HCT116 (cell line): ENCODE data around the gene PFDN4. TPM values are rescaled to one million over a fixed set of nuclear protein-coding genes. Genes with fewer than 3 reads are reported as not detected.

Experiments used
- ATAC-seq: fragments of 200-7000 bp; cut with Tn5 transposase; 2 replicates; pipeline ENCODE4 v1.9.1; 2020; ENCODE audit warnings: mild to moderate bottlenecking, moderate library complexity
- BruUV-seq: library from RNA; stranded (reverse); fragments of 400-500 nt; replicated peaks from 2 replicates; lab custom pipeline; 2021; lab: Mats Ljungman, UMichigan
- CTCF ChIA-PET: fragments of 300-600 bp; sonication (Branson Sonifier 250); formaldehyde crosslinking; loops from one replicate; lab custom pipeline; 2021; ENCODE audit warnings: antibody characterized with exemption; lab: Charles Lee
- POLR2A ChIA-PET: fragments of 300-600, 350-600 bp; sonication (Branson Sonifier 250); formaldehyde crosslinking; loops from one replicate; lab custom pipeline; 2021; ENCODE audit warnings: antibody characterized with exemption; lab: Charles Lee
- RAD21 ChIA-PET, 2 experiments: fragments of 300-600 bp; sonication (Branson Sonifier 250); formaldehyde crosslinking; loops; one replicate each; lab custom pipeline; 2023; ENCODE audit warnings: low total read pairs in 2 of 2; ENCODE audit not compliant: uncharacterized antibody in 2 of 2, unreplicated experiment in 2 of 2, low non-redundant PET in 1 of 2; lab: Charles Lee
- DNase-seq: peaks from one replicate; pipeline ENCODE4 v3.0.0-alpha.2; 2010; ENCODE audit warnings: low read depth, low spot score
- H2AFZ ChIP-seq: fragments of 200-600 bp; shearing (Covaris generic), sonication (generic); 2 replicates; pipeline ENCODE4 v1.6.1; 2017; ENCODE audit warnings: low read depth, mixed run types, mixed read lengths, antibody characterized with exemption, low read length; ENCODE audit not compliant: poor library complexity, severe bottlenecking
- H3K27ac ChIP-seq: 2 replicates; pipeline ENCODE4 v1.5.1; 2012; ENCODE audit warnings: low read depth, low read length
- H3K27me3 ChIP-seq: fragments of 200-600 bp; sonication (generic); 2 replicates; pipeline ENCODE4 v1.6.1; 2016; ENCODE audit warnings: mixed run types, low read length, mixed read lengths; ENCODE audit not compliant: insufficient read depth
- H3K36me3 ChIP-seq, 2 experiments: fragments of 200-500 bp in 1 of 2; fragments of 200-600 bp in 1 of 2; sonication (Bioruptor generic) in 1 of 2; sonication (generic) in 1 of 2; 2 replicates each; pipeline versions ENCODE4 v1.5.1 to v1.6.1; 2014 to 2016; ENCODE audit warnings: low read length in 2 of 2, inconsistent platforms in 1 of 2, mixed read lengths in 1 of 2, mixed run types in 1 of 2; ENCODE audit not compliant: insufficient read depth in 2 of 2, control insufficient read depth in 1 of 2
- H3K4me1 ChIP-seq, 2 experiments: fragments of 200-600 bp in 1 of 2; sonication (generic) in 1 of 2; 2 replicates each; pipeline versions ENCODE4 v1.5.1 to v1.6.1; 2012 to 2017; ENCODE audit warnings: low read length in 2 of 2, inconsistent platforms in 1 of 2, mild to moderate bottlenecking in 1 of 2, mixed read lengths in 1 of 2, mixed run types in 1 of 2, moderate library complexity in 1 of 2; ENCODE audit not compliant: insufficient read depth in 2 of 2, control insufficient read depth in 1 of 2
- H3K4me2 ChIP-seq: fragments of 200-600 bp; sonication (generic); 2 replicates; pipeline ENCODE4 v1.6.1; 2017; ENCODE audit warnings: mixed run types, low read length, mixed read lengths
- H3K4me3 ChIP-seq, 2 experiments: fragments of 200-600 bp in 1 of 2; sonication (generic) in 1 of 2; replicated peaks in 1 of 2; 2 replicates each; pipeline ENCODE4 v1.5.1; 2011 to 2016; ENCODE audit warnings: low read length in 2 of 2, control low read depth in 1 of 2, low read depth in 1 of 2, mild to moderate bottlenecking in 1 of 2, mixed read lengths in 1 of 2, mixed run types in 1 of 2
- H3K79me2 ChIP-seq: fragments of 200-600 bp; sonication (generic); 2 replicates; pipeline ENCODE4 v1.6.1; 2017; ENCODE audit warnings: mild to moderate bottlenecking, mixed run types, low read length, moderate library complexity, mixed read lengths; ENCODE audit not compliant: insufficient read depth
- H3K9ac ChIP-seq: fragments of 200-600 bp; sonication (generic); 2 replicates; pipeline ENCODE4 v1.6.1; 2016; ENCODE audit warnings: low read length, mixed read lengths
- H3K9me2 ChIP-seq: fragments of 200-600 bp; sonication (generic), shearing (Covaris generic); 2 replicates; pipeline ENCODE4 v1.6.1; 2017; ENCODE audit warnings: mixed run types, mild to moderate bottlenecking, moderate library complexity; ENCODE audit not compliant: insufficient read depth
- H3K9me3 ChIP-seq, 2 experiments: fragments of 200-500 bp in 1 of 2; fragments of 200-600 bp in 1 of 2; sonication (Bioruptor generic) in 1 of 2; sonication (generic) in 1 of 2; 2 replicates each; pipeline ENCODE4 v1.6.1; 2014 to 2017; ENCODE audit warnings: low read length in 2 of 2, mixed read lengths in 2 of 2, inconsistent platforms in 1 of 2, low read depth in 1 of 2, mild to moderate bottlenecking in 1 of 2, mixed run types in 1 of 2, moderate library complexity in 1 of 2; ENCODE audit not compliant: control insufficient read depth in 1 of 2, insufficient read depth in 1 of 2
- H4K20me1 ChIP-seq: fragments of 200-600 bp; sonication (generic), shearing (Covaris generic); 2 replicates; pipeline ENCODE4 v1.6.1; 2017; ENCODE audit warnings: mixed run types, mild to moderate bottlenecking, moderate library complexity; ENCODE audit not compliant: insufficient read depth
- CEBPB ChIP-seq: IDR thresholded peaks from 2 replicates; pipeline ENCODE4 v1.6.1; 2012; ENCODE audit warnings: low read depth
- EGR1 ChIP-seq: IDR thresholded peaks from 2 replicates; pipeline ENCODE4 v1.6.1; 2012; ENCODE audit warnings: low read depth
- ELF1 ChIP-seq: IDR thresholded peaks from 2 replicates; pipeline ENCODE4 v1.6.1; 2012; ENCODE audit warnings: low read depth, borderline replicate concordance
- EZH2 ChIP-seq: fragments of 200-600 bp; sonication (generic); IDR thresholded peaks from 2 replicates; pipeline ENCODE4 v1.6.1; 2017; ENCODE audit warnings: antibody characterized with exemption, mixed run types
- EZH2phosphoT487 ChIP-seq: fragments of 200-600 bp; IDR thresholded peaks from 2 replicates; pipeline ENCODE4 v1.6.1; 2018; ENCODE audit warnings: antibody characterized with exemption, borderline replicate concordance
- POLR2A ChIP-seq: IDR thresholded peaks from 2 replicates; pipeline ENCODE4 v1.7.0; 2011; ENCODE audit warnings: borderline replicate concordance; ENCODE audit not compliant: insufficient read depth, insufficient read length; ENCODE audit errors: extremely low read depth
- POLR2AphosphoS5 ChIP-seq: IDR thresholded peaks from 2 replicates; pipeline ENCODE4 v1.6.1; 2011; ENCODE audit warnings: mild to moderate bottlenecking, low read depth, low read length, moderate library complexity
- ZFX ChIP-seq: fragments of 450-650 bp; IDR thresholded peaks from 2 replicates; pipeline ENCODE4 v1.6.1; 2017
- ZNF274 ChIP-seq: fragments of 200-500 bp; sonication (Bioruptor generic); IDR thresholded peaks from 2 replicates; pipeline ENCODE4 v1.6.1; 2014; ENCODE audit warnings: mild to moderate bottlenecking, low read depth, low read length, inconsistent platforms
- intact Hi-C: fragments of 100-400 bp; cut with micrococcal nuclease; formaldehyde crosslinking; loops from 2 replicates; pipeline ENCODE4 v1.10.0; 2022
- total RNA-seq: library from RNA; stranded (reverse); gene quantifications from one replicate; pipeline ENCODE4 v1.2.1, GENCODE V29; 2021; ENCODE audit not compliant: unreplicated experiment
- TF ChIP-seq, protein P1 (sequence below): IDR thresholded peaks from 2 replicates; pipeline ENCODE4 v1.6.1; 2011; ENCODE audit warnings: mild to moderate bottlenecking, low read length, moderate library complexity; ENCODE audit not compliant: insufficient replicate concordance; ENCODE audit errors: extremely low read depth
- TF ChIP-seq, protein P2 (sequence below), 3 experiments: fragments of 200-600 bp in 1 of 3; sonication (generic) in 1 of 3; IDR thresholded peaks in 2 of 3; conservative IDR thresholded peaks in 1 of 3; 2 replicates each; pipeline ENCODE4 v1.5.1; 2012 to 2017; ENCODE audit warnings: low read depth in 2 of 3, low read length in 2 of 3, antibody characterized with exemption in 1 of 3, borderline replicate concordance in 1 of 3, control low read depth in 1 of 3, mild to moderate bottlenecking in 1 of 3, mixed read lengths in 1 of 3, mixed run types in 1 of 3, moderate library complexity in 1 of 3; ENCODE audit not compliant: insufficient read depth in 1 of 3
- TF ChIP-seq, protein P3 (sequence below): IDR thresholded peaks from 2 replicates; pipeline ENCODE4 v1.6.1; 2012; ENCODE audit warnings: low read depth
- TF ChIP-seq, protein P4 (sequence below): IDR thresholded peaks from 2 replicates; pipeline ENCODE4 v1.6.1; 2012

Gene PFDN4
- total RNA-seq, 1 experiment from 2014 or later: 71.5 TPM

DNA sequence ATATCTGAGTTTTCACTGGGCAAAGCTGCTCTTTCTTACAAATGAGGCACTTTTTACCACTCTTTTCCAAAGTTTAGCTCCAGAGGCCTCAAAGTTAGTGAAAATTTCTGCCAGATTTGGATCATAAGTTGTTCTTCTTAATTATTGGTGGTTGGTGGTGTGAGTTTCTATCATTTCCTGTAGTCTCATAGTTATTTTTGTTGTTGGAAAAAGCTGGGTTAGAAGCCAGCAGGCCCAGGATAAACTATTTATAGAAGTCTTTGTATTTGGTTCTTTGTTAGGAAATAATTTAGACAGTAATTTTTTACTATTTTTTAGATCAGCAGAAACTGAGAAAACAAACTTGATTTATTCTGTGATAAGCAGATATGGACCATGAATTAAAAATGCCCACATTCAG is 10.6 kb downstream of the PFDN4 start:
- no TSS peak for BruUV-seq
- CTCF ChIA-PET: interaction anchor here (1.2 to 2.2 kb wide), 2 partner anchors 8 to 427 kb away, joined by 4 to 15 read pairs; no protein-coding TSS in a partner anchor
- H3K27ac ChIP-seq: no peak overlapping the region
- peaks cover 27% of the 10 kb centered on the region for H3K79me2 ChIP-seq
- H3K4me3 ChIP-seq: no peak overlapping the region
- POLR2A ChIA-PET: interaction anchor here (0.8 kb wide), 1 partner anchor 425 kb away, joined by 3 read pairs; no protein-coding TSS in a partner anchor
- no peak overlapping the region for H2AFZ ChIP-seq
- H3K9me2 ChIP-seq: no peaks in the 10 kb centered on the region
- H4K20me1 ChIP-seq: no peaks in the 10 kb centered on the region; the same call in 1 of the 2 replicates
- no peak for DNase-seq
- ATAC-seq: no peak
- no peak overlapping the region for H3K4me2 ChIP-seq
- no peaks in the 10 kb centered on the region for H3K27me3 ChIP-seq
- no peak overlapping the region for H3K9ac ChIP-seq
- no peaks in the 10 kb centered on the region for H3K4me1 ChIP-seq
- RAD21 ChIA-PET: no interaction called here
- H3K36me3 ChIP-seq: peaks cover 18 to 19% of the 10 kb centered on the region in 2 experiments
- intact Hi-C loops: no loop called here
- H3K9me3 ChIP-seq: no peaks in the 10 kb centered on the region
- TF ChIP-seq POLR2AphosphoS5 (no peak), EGR1 (no peak), CEBPB (no peak), EZH2phosphoT487 (no peak), POLR2A (no peak), ZFX (no peak), ZNF274 (no peak), EZH2 (no peak), ELF1 (no peak)
- TF ChIP-seq, protein P1, sequence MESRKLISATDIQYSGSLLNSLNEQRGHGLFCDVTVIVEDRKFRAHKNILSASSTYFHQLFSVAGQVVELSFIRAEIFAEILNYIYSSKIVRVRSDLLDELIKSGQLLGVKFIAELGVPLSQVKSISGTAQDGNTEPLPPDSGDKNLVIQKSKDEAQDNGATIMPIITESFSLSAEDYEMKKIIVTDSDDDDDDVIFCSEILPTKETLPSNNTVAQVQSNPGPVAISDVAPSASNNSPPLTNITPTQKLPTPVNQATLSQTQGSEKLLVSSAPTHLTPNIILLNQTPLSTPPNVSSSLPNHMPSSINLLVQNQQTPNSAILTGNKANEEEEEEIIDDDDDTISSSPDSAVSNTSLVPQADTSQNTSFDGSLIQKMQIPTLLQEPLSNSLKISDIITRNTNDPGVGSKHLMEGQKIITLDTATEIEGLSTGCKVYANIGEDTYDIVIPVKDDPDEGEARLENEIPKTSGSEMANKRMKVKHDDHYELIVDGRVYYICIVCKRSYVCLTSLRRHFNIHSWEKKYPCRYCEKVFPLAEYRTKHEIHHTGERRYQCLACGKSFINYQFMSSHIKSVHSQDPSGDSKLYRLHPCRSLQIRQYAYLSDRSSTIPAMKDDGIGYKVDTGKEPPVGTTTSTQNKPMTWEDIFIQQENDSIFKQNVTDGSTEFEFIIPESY: no peak
- TF ChIP-seq, protein P2, sequence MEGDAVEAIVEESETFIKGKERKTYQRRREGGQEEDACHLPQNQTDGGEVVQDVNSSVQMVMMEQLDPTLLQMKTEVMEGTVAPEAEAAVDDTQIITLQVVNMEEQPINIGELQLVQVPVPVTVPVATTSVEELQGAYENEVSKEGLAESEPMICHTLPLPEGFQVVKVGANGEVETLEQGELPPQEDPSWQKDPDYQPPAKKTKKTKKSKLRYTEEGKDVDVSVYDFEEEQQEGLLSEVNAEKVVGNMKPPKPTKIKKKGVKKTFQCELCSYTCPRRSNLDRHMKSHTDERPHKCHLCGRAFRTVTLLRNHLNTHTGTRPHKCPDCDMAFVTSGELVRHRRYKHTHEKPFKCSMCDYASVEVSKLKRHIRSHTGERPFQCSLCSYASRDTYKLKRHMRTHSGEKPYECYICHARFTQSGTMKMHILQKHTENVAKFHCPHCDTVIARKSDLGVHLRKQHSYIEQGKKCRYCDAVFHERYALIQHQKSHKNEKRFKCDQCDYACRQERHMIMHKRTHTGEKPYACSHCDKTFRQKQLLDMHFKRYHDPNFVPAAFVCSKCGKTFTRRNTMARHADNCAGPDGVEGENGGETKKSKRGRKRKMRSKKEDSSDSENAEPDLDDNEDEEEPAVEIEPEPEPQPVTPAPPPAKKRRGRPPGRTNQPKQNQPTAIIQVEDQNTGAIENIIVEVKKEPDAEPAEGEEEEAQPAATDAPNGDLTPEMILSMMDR (IDR thresholded peaks at IDR 0.05 in 2 of 3, conservative IDR thresholded peaks at IDR 0.05 in 1 of 3; ENCODE audit: borderline replicate concordance in 1 of 3, insufficient read depth in 1 of 3, low read depth in 2 of 3, low read length in 2 of 3): no peak
- TF ChIP-seq, protein P3, sequence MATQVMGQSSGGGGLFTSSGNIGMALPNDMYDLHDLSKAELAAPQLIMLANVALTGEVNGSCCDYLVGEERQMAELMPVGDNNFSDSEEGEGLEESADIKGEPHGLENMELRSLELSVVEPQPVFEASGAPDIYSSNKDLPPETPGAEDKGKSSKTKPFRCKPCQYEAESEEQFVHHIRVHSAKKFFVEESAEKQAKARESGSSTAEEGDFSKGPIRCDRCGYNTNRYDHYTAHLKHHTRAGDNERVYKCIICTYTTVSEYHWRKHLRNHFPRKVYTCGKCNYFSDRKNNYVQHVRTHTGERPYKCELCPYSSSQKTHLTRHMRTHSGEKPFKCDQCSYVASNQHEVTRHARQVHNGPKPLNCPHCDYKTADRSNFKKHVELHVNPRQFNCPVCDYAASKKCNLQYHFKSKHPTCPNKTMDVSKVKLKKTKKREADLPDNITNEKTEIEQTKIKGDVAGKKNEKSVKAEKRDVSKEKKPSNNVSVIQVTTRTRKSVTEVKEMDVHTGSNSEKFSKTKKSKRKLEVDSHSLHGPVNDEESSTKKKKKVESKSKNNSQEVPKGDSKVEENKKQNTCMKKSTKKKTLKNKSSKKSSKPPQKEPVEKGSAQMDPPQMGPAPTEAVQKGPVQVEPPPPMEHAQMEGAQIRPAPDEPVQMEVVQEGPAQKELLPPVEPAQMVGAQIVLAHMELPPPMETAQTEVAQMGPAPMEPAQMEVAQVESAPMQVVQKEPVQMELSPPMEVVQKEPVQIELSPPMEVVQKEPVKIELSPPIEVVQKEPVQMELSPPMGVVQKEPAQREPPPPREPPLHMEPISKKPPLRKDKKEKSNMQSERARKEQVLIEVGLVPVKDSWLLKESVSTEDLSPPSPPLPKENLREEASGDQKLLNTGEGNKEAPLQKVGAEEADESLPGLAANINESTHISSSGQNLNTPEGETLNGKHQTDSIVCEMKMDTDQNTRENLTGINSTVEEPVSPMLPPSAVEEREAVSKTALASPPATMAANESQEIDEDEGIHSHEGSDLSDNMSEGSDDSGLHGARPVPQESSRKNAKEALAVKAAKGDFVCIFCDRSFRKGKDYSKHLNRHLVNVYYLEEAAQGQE: no peak
- TF ChIP-seq, protein P4, sequence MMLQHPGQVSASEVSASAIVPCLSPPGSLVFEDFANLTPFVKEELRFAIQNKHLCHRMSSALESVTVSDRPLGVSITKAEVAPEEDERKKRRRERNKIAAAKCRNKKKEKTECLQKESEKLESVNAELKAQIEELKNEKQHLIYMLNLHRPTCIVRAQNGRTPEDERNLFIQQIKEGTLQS: no peak
